Body of pancreas (tissue), 4 donors: ENCODE measurements around the gene OR5M10.
"Not testable (repeated sequence)": the region's sequence is repeated elsewhere in the genome, so short reads cannot be mapped to it uniquely, and the experiment has no call there.

Source experiments
- POLR2A ChIP-seq, 3 donors: fragments of 450-650 bp; IDR thresholded peaks; one replicate each; pipeline ENCODE4 v1.6.1; 2016; ENCODE audit warnings: antibody characterized with exemption in 3 of 3, mild to moderate bottlenecking in 2 of 3
- TF ChIP-seq, protein P1 (sequence below), 7 experiments: fragments of 450-650 bp in 4 of 7; fragments of 200-600 bp in 3 of 7; sonication (generic) in 3 of 7; IDR thresholded peaks; one replicate each; pipeline ENCODE4 v1.5.1; 2016 to 2019; ENCODE audit warnings: antibody characterized with exemption in 7 of 7

DNA sequence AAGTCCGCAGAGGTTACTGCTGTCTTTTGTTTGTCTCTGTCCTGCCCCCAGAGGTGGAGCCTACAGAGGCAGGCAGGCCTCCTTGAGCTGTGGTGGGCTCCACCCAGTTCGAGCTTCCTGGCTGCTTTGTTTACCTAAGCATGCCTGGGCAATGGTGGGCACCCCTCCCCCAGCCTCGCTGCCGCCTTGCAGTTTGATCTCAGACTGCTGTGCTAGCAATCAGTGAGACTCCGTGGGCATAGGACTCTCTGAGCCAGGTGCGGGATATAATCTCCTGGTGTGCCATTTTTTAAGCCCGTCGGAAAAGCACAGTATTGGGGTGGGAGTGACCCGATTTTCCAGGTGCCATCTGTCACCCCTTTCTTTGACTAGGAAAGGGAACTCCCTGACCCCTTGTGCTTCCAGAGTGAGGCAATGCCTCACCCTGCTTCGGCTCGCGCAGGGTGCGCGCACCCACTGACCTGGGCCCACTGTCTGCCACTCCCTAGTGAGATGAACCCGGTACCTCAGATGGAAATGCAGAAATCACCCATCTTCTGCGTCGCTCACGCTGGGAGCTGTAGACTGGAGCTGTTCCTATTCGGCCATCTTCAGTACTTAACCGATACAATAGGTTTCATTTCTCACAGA, 14.7 kb upstream of the OR5M10 start:
- TF ChIP-seq POLR2A (IDR thresholded peaks at IDR 0.05), result not testable (repeated sequence)
- TF ChIP-seq, protein P1, sequence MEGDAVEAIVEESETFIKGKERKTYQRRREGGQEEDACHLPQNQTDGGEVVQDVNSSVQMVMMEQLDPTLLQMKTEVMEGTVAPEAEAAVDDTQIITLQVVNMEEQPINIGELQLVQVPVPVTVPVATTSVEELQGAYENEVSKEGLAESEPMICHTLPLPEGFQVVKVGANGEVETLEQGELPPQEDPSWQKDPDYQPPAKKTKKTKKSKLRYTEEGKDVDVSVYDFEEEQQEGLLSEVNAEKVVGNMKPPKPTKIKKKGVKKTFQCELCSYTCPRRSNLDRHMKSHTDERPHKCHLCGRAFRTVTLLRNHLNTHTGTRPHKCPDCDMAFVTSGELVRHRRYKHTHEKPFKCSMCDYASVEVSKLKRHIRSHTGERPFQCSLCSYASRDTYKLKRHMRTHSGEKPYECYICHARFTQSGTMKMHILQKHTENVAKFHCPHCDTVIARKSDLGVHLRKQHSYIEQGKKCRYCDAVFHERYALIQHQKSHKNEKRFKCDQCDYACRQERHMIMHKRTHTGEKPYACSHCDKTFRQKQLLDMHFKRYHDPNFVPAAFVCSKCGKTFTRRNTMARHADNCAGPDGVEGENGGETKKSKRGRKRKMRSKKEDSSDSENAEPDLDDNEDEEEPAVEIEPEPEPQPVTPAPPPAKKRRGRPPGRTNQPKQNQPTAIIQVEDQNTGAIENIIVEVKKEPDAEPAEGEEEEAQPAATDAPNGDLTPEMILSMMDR (IDR thresholded peaks at IDR 0.05), result not testable (repeated sequence)
